ENCODE measurements around the gene PEAR1. TPM values are rescaled to one million over a fixed set of nuclear protein-coding genes. Genes with fewer than 3 reads are reported as not detected.

PEAR1 gene
- total RNA-seq, 1 experiment from 2014 or later = 0.23 TPM

DNA sequence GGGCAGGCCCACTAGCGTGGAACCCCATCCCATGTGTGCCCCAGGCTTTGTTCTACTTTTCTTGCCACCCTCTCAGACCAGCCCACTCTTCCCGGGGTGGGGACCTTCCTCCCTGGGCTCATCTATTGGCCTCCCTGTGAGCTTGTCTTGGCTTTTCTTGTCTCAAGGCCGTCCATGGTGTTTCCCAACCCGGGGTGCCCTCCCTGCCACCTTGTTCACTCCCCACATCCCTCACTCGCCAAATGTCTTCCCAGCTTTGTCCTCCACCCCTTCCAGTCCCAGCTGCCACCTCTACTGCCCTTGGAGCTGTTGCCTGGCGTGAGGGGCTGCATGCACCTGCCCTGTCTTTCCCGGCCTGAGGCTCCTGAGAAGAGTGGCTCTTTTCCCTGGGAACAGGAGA is 45.3 kb downstream of the PEAR1 start:
- DNase-seq (ENCODE audit: low read depth) = no peak

GRCh38 chr1:156939786-156940334 is 46.3 kb downstream of the PEAR1 start:
- no peak for DNase-seq (ENCODE audit: low read depth)

- DNase-seq (ENCODE audit: low read depth) = no peak
Measured at GRCh38 chr1:156941675-156942074, 48.2 kb downstream of the PEAR1 start.

DNA sequence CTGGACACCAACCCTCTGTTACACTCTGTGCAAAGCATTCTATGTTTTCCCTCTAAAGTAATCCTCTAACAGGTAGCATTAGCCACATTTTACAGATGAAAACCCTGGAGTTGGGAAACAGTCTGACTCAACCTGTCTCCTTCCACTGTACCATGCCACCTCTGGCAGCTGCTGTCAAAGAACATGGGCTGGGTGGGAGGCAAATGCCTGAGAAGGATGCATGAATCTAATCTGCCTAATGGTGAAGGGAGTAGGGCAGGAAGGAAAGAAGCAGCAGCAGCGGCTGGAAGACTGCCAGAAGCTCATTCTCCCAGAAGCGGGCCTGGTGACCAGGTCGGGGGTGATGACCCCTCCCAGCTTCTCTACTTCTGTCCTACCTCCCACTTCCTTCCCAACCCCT is 48.7 kb downstream of the PEAR1 start:
- DNase-seq (ENCODE audit: low read depth) = no peak

GRCh38 chr1:156942576-156942975 is 49.1 kb downstream of the PEAR1 start:
- no peak for DNase-seq (ENCODE audit: low read depth)

DNA sequence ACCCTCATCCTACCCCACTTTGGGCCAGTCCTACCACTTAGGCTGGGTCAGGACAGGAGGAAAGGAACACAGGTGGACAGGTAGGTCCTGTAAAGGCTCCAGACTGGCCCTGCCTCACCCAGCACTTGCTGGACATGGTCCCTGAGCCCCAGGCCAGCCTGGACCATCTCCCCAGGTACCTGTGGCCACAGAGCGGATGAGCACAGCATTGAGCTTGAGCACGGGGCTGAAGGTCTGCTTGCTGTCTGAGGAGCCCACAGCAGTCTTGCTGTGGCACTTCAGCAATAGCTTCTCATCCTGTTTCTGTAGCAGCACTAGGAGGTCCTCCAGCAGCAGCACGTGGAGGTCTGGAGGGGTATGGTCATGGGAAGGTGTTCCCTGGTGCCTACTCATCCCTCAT is 50.2 kb downstream of the PEAR1 start:
- DNase-seq (ENCODE audit: low read depth) = no peak

- DNase-seq (ENCODE audit: low read depth) = no peak
Measured at GRCh38 chr1:156944268-156944667, 50.8 kb downstream of the PEAR1 start.

DNA sequence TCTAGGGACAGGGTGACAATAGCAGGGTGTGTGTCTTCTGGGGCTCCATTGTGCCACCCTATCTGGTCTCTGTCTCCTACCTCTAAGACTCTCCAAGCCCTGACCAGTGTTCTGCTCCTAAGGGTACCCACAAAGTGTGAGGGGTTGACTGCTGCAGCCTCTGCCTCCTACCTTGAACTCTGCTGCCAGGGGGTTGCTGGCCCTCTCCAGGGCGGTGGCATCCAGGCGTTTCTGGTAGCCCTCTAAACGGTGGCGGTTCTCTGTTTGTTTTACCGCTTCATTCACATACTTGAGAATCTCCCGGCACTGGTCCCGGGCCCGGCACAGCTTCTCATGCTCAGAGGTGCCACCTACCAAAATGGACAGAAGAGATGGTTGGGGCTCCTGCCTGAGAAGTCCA is 51.3 kb downstream of the PEAR1 start:
- DNase-seq (ENCODE audit: low read depth) = no peak

DNA sequence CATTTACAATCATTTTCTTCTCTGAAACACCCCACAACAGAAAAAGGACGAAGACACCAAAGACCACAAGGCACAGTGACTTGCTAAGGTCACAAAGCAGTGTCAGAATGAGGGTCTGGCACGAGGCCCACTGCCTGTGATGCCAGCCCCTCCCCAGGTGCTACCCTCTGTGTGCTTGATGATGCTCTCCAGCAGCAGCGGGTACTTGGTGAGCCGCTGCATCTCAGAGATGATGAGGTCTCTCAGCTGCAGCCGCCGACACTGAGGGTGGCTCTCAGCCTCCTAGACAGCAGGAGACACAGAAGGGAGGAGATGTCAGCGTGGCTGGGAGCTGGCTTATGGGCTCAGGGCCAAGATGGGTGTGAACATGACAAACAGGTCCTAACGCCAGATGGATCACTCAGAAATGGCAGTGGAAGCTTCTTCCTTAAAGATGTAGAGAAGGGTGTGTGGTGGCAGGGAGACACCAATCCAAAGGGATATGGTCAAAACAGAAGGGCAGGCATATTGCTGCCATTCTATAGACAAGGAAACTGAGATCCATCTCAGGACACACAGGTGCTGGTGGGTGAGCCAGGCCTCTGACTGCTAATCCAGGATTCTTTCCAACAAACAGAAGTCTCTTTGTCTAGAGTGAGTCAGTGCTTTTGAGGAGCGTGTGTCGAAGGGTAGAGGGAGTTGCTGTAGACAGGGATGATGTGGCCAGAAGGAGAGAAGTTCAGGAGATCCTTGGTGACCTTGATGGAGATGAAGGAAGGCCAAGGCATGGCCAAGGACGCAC is 52.6 kb downstream of the PEAR1 start:
- no peak for DNase-seq (ENCODE audit: low read depth)

DNA sequence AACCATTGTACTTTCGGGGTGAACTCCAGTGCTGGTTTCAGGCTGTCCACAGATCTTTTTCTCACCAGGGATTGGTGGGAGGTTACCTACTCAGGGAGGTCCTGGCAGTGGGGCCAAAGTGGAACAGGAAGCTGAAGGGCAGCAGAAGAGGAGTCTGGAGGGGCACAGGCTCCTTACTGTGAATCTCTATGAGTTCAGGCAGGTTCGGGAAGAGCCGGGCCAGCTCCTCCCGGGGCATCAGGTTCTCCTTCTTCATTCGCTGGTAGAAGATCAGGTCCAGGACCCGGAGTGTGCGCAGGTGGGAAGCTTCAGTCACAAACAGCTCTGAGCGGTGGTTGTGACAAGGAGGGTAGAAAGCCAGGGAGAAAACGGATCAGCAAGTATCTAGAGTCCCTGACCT is 53.6 kb downstream of the PEAR1 start:
- no peak for DNase-seq (ENCODE audit: low read depth)

- no peak for DNase-seq (ENCODE audit: low read depth)
Measured at GRCh38 chr1:156947818-156948525, 54.5 kb downstream of the PEAR1 start.

DNA sequence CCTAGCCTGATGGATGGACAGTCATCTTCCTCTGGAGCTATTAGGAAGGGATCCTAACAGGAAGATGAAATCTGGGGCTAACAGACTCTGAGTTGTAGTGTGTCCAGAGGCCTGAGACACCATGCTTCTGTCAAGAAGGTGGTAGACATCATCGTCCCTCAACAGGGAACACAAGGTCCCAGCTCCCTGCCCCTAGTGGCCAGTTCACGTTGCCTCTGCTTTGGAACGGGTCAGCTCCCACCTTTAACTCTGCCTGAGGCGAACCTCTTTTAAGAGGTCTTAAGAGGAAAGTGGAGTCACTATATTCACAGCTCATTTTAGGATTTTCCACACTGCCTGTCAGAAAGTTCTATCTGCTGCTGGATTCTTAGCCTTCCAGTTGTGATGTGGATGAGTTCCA is 55.2 kb downstream of the PEAR1 start:
- DNase-seq (ENCODE audit: low read depth) = no peak

DNA sequence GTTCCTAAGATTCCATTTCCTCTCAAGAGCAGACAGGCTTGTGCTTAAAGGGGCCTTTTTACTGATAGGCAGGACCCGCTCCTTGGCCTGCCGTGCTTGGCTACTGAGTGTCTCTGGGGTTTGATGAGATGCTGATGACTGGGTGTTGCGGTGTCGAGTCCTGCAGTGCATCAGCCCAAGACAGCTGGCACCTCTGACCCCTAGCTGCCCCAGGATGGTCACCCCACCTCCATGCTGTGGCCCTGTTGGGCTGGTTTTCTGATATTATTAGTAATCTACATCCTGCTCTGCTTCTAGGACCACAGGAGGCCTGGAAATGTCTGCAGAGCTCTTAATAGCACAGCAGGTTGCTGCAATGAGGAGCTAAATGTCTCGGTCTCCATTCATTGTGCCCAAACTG is 55.6 kb downstream of the PEAR1 start:
- DNase-seq (ENCODE audit: low read depth) = no peak

DNA sequence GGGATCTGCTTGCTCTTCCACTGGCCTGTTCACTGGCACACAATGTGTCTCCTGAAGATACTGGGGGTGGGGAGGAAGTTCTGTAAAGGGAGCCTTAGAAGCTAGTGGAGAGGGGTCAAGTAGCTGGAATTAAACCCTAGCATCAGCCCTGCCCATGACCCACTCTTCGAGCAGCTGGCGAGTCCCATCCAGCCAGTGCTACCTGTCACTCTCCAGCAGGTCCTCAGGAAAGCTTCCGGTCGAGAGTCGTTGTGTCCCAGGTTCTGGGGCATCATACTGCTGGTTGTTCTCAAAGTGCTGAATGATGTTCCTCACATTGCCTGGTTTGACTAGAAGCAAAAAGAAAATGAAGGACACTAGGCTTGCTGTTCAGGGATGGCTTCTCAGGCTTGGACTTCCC is 57.9 kb downstream of the PEAR1 start:
- no peak for DNase-seq (ENCODE audit: low read depth)

DNA sequence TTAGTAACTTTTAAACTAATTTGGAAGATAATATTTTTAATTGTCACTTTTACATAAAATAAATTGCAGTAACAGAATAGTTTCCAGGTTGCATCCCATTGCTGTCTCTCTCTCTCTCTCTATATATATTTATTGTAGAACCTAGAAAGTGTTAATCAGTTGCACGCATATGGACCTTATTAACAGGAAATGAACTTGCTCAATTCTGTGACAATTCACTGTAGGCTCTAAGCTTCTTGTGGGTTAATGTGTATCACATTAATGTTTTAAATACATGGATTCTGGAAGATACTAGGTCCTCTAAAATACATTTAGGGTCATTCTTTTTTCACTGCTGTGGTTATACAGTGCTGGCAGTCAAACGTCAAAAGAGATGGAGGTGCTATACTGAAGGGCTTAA is 60.1 kb downstream of the PEAR1 start:
- no peak for DNase-seq (ENCODE audit: low read depth)

GRCh38 chr1:156956333-156956732 is 62.8 kb downstream of the PEAR1 start:
- DNase-seq (ENCODE audit: low read depth) = no peak

- no peak for DNase-seq (ENCODE audit: low read depth)
Measured at GRCh38 chr1:156957634-156958033, 64.1 kb downstream of the PEAR1 start.

GRCh38 chr1:156958247-156958714 is 64.8 kb downstream of the PEAR1 start:
- DNase-seq (ENCODE audit: low read depth) = no peak

GRCh38 chr1:156959414-156959813 is 65.9 kb downstream of the PEAR1 start:
- no peak for DNase-seq (ENCODE audit: low read depth)

DNA sequence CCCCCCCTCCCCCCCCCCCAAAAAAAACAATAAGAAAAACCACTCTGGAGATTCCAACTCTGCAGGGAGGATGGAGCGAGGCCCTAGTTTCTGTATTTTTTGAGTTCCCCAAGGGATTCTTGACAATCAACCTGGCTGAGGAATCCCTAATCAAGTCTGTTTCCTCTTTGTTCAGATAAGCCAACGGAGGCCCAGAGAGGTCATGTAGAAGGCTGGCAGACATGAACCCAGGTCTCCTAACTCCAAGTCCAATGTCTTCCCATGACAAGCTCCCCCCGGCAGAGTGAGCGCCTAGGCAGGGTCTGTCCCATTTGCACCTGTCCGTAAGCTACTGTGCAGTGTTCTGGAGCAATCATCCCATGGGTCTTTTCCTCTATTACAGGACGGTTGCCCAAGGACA is 66.4 kb downstream of the PEAR1 start:
- DNase-seq (ENCODE audit: low read depth) = no peak

- no peak for DNase-seq (ENCODE audit: low read depth)
Measured at GRCh38 chr1:156961709-156962108, 68.2 kb downstream of the PEAR1 start.

DNA sequence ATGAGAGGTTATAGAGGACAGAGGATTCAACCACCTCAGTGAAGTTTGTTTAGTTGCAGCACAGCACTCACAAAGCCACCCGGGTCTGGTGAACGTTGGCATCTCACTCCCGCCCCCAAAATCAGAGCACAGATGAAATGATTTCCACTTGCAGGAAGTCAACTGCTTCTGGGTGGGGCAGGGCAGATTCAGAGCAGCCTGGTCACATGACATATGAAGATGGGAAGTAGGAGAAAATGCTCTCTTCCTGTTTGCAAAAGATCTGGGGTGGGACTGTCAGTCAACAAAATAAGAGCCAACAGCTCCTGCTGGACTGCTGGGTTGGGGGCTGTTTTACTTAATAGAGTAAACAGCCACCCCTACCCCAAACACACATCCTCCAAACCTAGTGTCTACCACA is 70.1 kb downstream of the PEAR1 start:
- no peak for DNase-seq (ENCODE audit: low read depth)

- no peak for DNase-seq (ENCODE audit: low read depth)
Measured at GRCh38 chr1:156964441-156964840, 70.9 kb downstream of the PEAR1 start.
